Kidney (tissue), 14 donors: ENCODE data around the gene BPIFA1. TPM values are rescaled to one million over a fixed set of nuclear protein-coding genes. Genes with fewer than 3 reads are reported as not detected.

Experiments used
- DNase-seq, 5 donors: peaks; one replicate each; pipeline ENCODE4 v3.0.0-alpha.2; 2013 to 2020
- FAIRE-seq: peaks from 2 replicates; lab custom pipeline; 2012; peaks lifted over from hg19 to GRCh38; lab: Jason Lieb, UNC
- H3K27ac ChIP-seq, 2 donors: one replicate each; pipeline ENCODE4 v1.7.0; 2013; ENCODE audit warnings: low read depth in 2 of 2, low read length in 2 of 2, inconsistent platforms in 1 of 2
- H3K27me3 ChIP-seq: one replicate; pipeline ENCODE4 v1.7.1; 2013; ENCODE audit warnings: low read length, inconsistent platforms; ENCODE audit not compliant: control insufficient read depth, insufficient read depth
- H3K36me3 ChIP-seq, 3 donors: one replicate each; pipeline versions ENCODE4 v1.7.0 to v1.7.1; 2013; ENCODE audit warnings: low read length in 3 of 3, control low read depth in 1 of 3, inconsistent platforms in 1 of 3; ENCODE audit not compliant: insufficient read depth in 3 of 3, control insufficient read depth in 2 of 3
- H3K4me1 ChIP-seq, 3 donors: one replicate each; pipeline versions ENCODE4 v1.7.0 to v1.7.1; 2013; ENCODE audit warnings: low read length in 3 of 3, inconsistent platforms in 1 of 3, low read depth in 1 of 3; ENCODE audit not compliant: control insufficient read depth in 2 of 3, insufficient read depth in 2 of 3
- H3K4me3 ChIP-seq, 3 donors: one replicate each; pipeline versions ENCODE4 v1.7.0 to v1.8.1; 2013; ENCODE audit warnings: low read length in 3 of 3, control low read depth in 1 of 3, inconsistent platforms in 1 of 3
- H3K9ac ChIP-seq, 3 donors: one replicate each; pipeline versions ENCODE4 v1.7.0 to v1.7.1; 2013; ENCODE audit warnings: low read length in 3 of 3, control low read depth in 1 of 3, inconsistent platforms in 1 of 3
- H3K9me3 ChIP-seq, 3 donors: one replicate each; pipeline versions ENCODE4 v1.7.0 to v1.7.1; 2013; ENCODE audit warnings: low read length in 3 of 3, control low read depth in 1 of 3, inconsistent platforms in 1 of 3; ENCODE audit not compliant: control insufficient read depth in 2 of 3, insufficient read depth in 1 of 3
- intact Hi-C: fragments of 100-400 bp; cut with DNase I; formaldehyde crosslinking; loops from one replicate; pipeline ENCODE4 v1.11.1; 2022
- polyA plus RNA-seq: library from polyadenylated mRNA; stranded (reverse); fragments of 350-450 nt; fragmentation: Illumina TruSeq; extraction: RNeasy Lipid Tissue Mini Kit (QIAGEN cat#74804); gene quantifications from one replicate; pipeline ENCODE4 v1.2.3, GENCODE V29; 2014; ENCODE audit warnings: low read depth, low replicate concordance; ENCODE audit not compliant: insufficient read depth
- total RNA-seq: library from RNA; stranded (reverse); fragmentation: NEBNext Ultra II Directional; extraction: Animal tissue kit (Norgen Biotek cat#: 25700); gene quantifications from one replicate; pipeline ENCODE4 v1.2.1, GENCODE V29; 2021
- TF ChIP-seq, protein P1 (sequence below): IDR thresholded peaks from 3 replicates; pipeline ENCODE4 v1.5.1; 2012; ENCODE audit warnings: mild to moderate bottlenecking, moderate library complexity, borderline replicate concordance; ENCODE audit not compliant: insufficient read depth; ENCODE audit errors: extremely low read depth
- donor health status: control.
- donor health status: control.
- donor health status: control.
- donor health status: control.
- donor health status: control.
- donor health status: DM: yes; HTN: yes; CAD: no.
- donor health status: Normal renal cell carcinoma (clear cell type).

The BPIFA1 gene
- total and polyA plus RNA-seq, 2 donors from 2014 or later, result not detected

DNA sequence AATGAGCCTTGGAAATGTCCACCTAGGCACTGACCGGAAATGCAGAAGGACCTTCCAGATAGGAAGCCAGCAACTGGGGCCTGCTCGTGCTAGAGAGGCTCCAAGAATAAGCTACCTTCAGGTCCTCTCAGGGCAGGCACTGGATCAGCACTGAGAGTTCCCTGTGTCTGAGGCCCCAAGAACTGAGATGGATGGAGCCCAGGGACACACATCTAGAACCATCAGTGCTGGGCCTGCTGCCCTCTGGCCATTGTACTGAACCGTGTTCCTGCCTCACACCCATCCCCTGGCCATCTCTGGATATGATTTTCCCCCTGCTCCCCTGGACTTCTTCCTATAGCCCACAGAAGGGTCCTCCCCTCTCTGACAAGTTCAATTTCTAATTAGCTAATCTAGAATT lies 10.3 kb downstream of the BPIFA1 start:
- intact Hi-C loops, result no loop called here
- no peak overlapping the region for H3K4me3 ChIP-seq
- FAIRE-seq (no peak), DNase-seq (no peak)
- H3K36me3 ChIP-seq, result no peaks in the 10 kb centered on the region
- peak overlapping the region; percentile 8 to 70 for H3K27ac ChIP-seq
- no peaks in the 10 kb centered on the region for H3K27me3 ChIP-seq
- H3K9ac ChIP-seq, result no peak overlapping the region
- TF ChIP-seq, protein P1, sequence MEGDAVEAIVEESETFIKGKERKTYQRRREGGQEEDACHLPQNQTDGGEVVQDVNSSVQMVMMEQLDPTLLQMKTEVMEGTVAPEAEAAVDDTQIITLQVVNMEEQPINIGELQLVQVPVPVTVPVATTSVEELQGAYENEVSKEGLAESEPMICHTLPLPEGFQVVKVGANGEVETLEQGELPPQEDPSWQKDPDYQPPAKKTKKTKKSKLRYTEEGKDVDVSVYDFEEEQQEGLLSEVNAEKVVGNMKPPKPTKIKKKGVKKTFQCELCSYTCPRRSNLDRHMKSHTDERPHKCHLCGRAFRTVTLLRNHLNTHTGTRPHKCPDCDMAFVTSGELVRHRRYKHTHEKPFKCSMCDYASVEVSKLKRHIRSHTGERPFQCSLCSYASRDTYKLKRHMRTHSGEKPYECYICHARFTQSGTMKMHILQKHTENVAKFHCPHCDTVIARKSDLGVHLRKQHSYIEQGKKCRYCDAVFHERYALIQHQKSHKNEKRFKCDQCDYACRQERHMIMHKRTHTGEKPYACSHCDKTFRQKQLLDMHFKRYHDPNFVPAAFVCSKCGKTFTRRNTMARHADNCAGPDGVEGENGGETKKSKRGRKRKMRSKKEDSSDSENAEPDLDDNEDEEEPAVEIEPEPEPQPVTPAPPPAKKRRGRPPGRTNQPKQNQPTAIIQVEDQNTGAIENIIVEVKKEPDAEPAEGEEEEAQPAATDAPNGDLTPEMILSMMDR, result no peak
- peaks cover 0 to 8% (median 7%) of the 10 kb centered on the region in 3 donors for H3K4me1 ChIP-seq
- no peaks in the 10 kb centered on the region for H3K9me3 ChIP-seq

DNA sequence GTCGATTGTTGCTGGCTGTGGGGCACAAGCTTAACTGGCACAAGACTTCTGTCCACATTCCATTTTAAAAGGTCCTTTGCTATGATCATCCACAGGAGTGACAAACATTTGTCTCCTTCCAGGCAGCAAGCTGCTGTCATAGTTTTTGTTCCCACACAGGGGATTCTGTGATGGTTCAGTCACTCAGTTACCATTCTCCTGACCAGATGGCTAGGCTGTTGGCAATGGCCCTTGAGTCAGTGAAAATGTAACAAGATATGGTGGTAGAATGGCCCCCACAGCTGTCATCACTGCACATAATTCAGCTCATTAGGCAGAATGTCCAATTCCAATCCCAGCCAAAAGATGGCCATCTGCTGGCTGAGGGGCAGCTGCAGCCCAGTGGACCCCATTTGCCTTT lies 13.7 kb downstream of the BPIFA1 start:
- TF ChIP-seq, protein P1, result no peak
- H3K9ac ChIP-seq, result no peak overlapping the region
- intact Hi-C loops, result no loop called here
- H3K4me1 ChIP-seq, result peaks cover 0 to 8% (median 5%) of the 10 kb centered on the region in 3 donors
- no peaks in the 10 kb centered on the region for H3K9me3 ChIP-seq
- no peak overlapping the region for H3K4me3 ChIP-seq
- H3K27me3 ChIP-seq, result no peaks in the 10 kb centered on the region
- FAIRE-seq, result no peak
- no peak for DNase-seq
- no peaks in the 10 kb centered on the region for H3K36me3 ChIP-seq
- no peak overlapping the region for H3K27ac ChIP-seq

DNA sequence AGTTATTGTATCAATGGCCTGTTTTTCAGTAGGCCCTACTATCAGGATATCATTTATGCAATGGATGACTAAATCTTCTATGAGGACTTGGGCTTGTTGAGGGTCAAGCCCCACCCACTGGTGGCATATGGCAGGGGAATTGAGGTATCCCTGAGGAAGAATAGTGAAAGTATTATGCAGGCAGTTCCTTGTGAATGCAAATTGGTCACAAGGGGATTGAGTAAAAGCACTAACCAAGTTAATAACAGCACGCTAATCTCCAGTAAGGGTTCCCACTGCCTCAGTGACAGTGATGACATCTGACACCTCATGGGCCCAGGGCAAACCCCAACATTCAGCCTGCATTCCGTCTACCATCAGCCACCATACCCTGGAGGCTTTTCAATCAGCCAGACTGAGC lies 14.9 kb downstream of the BPIFA1 start:
- Histone ChIP-seq H3K9me3 (no peaks in the 10 kb centered on the region), H3K4me3 (no peak overlapping the region), H3K9ac (no peak overlapping the region), H3K36me3 (no peaks in the 10 kb centered on the region), H3K27me3 (no peaks in the 10 kb centered on the region), H3K4me1 (peaks cover 0 to 8% (median 5%) of the 10 kb centered on the region in 3 donors), H3K27ac (no peak overlapping the region)
- intact Hi-C loops, result no loop called here
- FAIRE-seq (no peak), DNase-seq (no peak)
- TF ChIP-seq, protein P1, result no peak

DNA sequence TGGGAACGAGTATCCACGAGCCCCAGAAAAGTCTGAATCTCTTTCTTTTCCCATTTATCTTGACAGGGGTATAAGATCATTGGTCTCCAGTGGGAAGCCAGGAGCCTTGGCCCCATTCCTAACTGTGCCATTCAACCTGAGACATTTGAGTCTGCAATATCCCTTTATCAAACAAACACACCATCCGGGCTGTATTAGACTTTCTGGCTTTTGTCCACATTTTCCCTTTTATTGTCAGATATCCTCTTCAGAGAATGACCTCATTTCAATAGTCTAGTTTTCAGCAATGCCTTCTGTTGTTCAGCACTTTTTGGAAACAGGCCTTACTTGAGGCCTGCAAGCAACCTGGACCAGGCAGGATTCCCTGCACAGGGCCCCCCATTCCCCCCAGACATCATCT lies 15.7 kb downstream of the BPIFA1 start:
- FAIRE-seq, result no peak
- intact Hi-C loops, result no loop called here

More for the DNA sequence above, 15.7 kb downstream of the BPIFA1 start:
- no peak overlapping the region for H3K9ac ChIP-seq
- no peak overlapping the region for H3K4me3 ChIP-seq
- peaks cover 0 to 3% (median 1%) of the 10 kb centered on the region in 3 donors for H3K4me1 ChIP-seq
- H3K9me3 ChIP-seq, result no peaks in the 10 kb centered on the region
- H3K27me3 ChIP-seq, result no peaks in the 10 kb centered on the region
- H3K27ac ChIP-seq, result no peak overlapping the region
- no peaks in the 10 kb centered on the region for H3K36me3 ChIP-seq
- TF ChIP-seq, protein P1, result no peak
- DNase-seq, result no peak
